HUDEP-2 (cell line): ENCODE measurements around the gene FCRL5.
A peak's percentile ranks its signal among the peaks of the same experiment; 100 is the strongest.

Experiments
- DNase-seq, 76 experiments: peaks; one replicate each; lab custom pipeline; 2025; ENCODE audit not compliant: unreplicated experiment in 76 of 76; lab: John Stamatoyannopoulos, UW

Gene FCRL5

DNA sequence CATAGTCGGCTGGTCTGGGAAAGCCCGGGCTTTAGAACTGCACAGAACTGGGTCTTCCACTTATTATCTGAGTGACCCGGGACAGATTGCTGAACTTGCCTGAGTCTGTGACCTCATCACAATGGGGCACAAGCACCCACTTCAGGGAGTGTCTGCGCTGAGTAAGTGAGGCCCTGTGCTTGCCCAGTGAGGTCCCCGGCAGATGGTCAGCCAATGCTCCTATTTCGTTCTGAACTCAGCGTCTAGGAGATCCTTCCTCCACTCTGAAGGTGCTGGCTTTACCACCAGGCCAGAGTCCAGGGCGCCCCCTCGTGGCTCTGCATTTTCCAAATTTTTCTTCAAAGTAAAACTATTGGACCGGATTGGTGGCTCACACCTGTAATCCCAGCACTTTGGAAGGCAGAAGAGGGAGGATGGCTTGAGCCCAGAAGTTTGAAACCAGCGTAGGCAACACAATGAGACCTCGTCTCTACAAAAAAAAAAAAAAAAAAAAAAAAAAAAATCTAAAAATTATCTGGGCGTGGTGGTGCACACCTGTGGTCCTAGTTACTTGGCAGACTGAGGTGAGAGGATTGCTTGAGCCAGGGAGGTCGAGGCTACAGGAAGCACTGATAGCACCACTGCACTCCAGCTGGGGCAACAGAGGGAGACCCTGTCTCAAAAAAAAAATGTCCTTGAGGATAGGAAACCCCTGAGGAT is 61.7 kb downstream of the FCRL5 start:
- peak in 64 of 76 experiments; percentile 7 to 80 (median 56) for DNase-seq

- DNase-seq = no peak
These were observed 64.2 kb downstream of the FCRL5 start for GRCh38 chr1:157488156-157488555.

- DNase-seq = peak in 13 of 76 experiments; percentile 3 to 62 (median 22)
These were observed 64.8 kb downstream of the FCRL5 start for GRCh38 chr1:157487504-157487903.

DNA sequence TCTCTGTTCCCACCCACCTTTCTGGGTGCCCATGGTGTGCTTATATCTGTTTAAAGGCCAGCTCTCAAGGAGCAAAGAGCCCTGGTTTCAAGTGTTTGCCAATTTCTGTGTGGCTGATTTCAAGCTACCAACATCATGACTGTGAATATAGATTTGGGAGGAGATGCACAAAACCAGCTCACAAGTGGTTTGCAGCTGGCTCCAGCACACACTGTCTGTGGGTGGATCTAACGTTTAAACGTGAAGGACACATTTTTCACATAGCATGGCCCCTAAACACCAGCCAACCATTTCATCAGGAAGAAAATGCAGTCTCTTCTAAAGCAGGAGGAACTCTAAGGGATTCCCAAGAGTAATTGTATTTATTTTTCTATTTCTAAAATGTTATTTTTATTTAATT is 65.2 kb downstream of the FCRL5 start:
- peak in 33 of 76 experiments; percentile 4 to 71 (median 21) for DNase-seq

GRCh38 chr1:157486400-157486799 is 65.9 kb downstream of the FCRL5 start:
- DNase-seq = peak in 1 of 76 experiments; percentile 3

DNA sequence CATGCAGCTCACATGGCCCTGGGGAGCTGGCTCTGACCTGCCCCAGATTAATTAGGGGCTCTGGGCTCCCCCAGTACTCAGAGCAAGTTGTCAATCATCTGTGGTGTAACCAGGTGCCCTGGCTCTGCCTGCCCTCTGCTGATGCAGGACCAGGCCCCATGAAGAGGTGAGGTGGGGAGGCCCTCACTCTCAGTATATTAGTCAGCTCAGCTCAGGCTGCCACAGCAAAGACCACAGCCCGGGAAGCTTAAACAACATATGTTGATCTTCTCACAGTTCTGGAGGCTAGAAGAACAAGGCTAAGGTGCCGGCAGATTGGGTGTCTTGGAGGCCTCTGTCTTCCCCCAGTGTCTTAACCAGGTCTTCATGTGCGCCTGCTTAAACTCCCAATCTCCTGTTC is 66.5 kb downstream of the FCRL5 start:
- no peak for DNase-seq

- DNase-seq = no peak
These were observed 67.7 kb downstream of the FCRL5 start for GRCh38 chr1:157484573-157484972.

- no peak for DNase-seq
These were observed 68.7 kb downstream of the FCRL5 start for GRCh38 chr1:157483635-157484034.

- DNase-seq = no peak
These were observed 69.6 kb downstream of the FCRL5 start for GRCh38 chr1:157482717-157483116.

DNA sequence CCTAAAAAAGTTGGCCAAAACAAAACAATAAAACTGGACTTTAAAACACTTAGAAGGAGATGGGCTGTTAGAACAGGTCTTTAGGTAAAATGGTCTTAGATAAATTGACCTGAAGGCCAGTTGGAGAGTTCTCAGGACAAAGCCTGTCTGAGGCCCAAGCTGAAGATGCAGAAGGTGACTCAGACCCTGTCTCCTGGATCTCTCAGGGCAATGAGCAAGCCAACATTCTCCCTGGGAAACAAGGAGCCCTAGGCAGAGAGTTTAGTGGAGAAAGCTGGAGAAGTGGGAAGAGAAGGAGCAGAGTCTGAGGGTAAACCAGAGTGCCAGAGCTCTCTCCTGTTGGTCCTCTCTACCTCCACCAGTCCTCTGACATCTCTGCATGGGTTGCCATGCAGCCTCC is 70.1 kb downstream of the FCRL5 start:
- DNase-seq = no peak

- DNase-seq = no peak
These were observed 74.3 kb downstream of the FCRL5 start for GRCh38 chr1:157478030-157478429.

DNA sequence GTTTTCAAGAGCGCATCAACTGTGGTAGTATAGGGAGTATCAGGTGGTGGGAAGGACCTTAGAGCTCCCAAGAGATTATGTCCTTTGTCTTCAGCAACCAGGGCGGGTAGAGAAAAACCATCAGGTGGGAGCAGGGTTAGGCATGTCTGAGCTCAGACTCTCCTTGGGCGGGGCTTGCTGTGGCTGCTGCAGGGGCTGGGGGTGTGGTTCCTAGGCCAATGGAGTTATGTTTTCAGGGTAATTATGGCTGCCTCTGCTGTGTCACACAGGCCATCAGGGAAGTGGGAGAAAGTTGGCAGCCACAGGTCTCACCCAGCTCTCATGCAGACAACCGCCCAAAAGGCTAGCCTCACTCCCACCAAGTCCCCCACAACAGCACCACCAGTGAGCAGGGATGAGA is 74.9 kb downstream of the FCRL5 start:
- peak in 1 of 76 experiments; percentile 2 for DNase-seq

DNA sequence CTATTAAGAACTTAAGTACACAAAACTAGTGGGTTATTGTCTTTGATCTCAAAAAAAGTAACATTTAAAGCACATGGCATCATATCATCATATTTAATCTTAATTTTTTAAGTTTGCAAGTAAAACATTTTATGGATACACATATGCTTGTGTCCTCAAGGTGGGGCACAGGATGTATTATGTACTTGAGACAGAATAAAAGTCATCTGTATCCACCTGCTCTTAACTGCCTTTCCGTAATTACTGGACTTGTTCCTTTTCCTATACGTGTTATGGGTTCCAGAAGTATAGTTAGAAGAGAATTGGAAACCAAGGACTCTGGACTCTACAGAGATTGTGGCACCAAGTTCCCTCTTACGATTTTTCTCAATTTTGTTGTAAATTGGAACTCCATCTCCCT is 79.4 kb downstream of the FCRL5 start:
- no peak for DNase-seq

DNA sequence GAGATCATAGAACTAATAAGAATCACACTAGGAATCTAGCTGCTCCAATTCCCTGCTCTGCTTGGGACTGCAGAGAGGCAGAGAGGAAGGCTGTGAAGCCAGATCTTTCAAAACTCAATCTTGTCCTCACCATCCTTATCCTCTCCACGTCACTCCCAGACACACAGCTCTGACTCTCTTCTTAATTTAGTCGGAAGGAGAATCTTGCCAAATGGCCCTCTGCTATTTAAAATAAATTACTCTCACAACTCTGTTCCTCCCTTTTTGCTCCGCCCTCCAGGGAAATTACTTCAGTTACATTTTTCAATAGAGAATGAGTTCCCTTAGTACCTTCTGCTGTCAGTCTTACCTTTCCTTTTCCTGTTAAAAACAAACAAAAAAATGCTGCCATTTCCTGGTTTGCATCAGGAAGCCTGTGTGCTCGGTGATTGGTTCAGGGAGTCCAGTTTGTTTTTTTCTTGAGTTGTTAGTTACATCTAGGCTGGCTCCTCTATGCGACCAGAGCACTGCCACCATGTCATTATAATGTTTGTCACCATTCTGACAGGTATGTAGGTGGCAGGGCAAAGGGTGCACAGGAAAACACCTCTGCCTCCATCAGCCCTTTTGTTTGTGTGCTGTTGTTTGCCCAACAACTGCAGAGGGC is 80.1 kb downstream of the FCRL5 start:
- no peak for DNase-seq

- DNase-seq = no peak
These were observed 80.8 kb downstream of the FCRL5 start for GRCh38 chr1:157471531-157471930.

DNA sequence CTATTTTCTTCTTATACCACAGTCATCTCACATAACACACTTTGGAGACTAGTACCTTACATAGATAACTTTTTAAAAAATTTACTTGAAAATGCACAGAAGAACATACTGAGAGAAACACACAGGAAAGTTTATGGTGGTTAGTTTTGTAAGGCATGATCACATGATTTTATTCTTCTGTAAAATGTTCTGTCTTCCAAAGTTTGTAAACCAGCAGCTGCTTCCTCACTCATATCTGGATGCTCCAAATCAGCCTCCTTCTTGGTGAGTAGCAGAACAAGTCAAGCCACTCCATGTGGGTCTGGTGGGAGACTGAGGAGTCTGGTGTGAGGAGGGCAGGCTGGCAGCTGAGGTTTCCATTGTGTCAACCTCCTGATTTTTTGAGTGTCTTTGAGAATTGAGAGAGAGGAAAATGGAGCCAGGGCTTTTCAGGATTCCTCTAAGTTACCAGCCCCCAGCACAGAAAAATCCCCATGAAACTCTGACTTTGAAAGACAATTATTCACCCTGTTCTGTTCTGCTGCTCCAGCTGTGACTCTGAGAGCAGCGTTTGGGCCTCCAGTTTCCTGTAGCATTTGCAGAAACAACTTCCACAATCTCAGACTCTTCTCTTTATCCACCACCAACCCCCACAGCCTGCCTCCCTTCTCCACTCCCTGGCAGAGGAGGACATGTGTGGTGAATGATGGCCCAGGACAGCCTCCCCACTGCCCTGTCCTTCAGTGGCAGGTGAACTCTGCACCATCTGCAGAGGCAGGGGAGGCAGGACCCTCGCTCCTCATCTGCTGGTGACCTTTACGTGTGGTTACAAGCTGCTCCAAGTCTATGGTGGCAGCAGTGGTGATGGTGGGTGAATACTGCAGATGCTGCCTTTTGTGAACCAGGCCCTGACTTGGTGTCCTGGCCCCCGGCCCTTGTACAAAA is 82.3 kb downstream of the FCRL5 start:
- no peak for DNase-seq

DNA sequence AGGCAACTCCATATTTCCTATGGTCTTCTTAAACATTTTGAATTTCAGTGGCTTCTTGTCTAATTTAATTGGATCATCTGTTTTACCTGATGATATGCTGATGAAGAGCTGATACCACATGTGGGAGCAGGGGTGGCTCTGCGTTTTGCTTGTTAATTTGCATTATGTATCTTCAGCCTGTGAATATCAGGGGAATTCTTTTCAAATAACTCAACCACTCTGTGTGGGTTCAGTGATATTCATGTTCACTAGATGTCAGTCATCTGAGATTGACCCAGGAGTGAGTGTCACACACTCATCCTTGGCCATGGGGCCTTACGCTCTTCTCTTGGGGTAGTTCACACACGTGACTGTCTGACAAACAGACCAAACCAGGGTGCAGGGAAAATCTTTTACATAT is 83.0 kb downstream of the FCRL5 start:
- DNase-seq = no peak

- no peak for DNase-seq
These were observed 86.3 kb downstream of the FCRL5 start for GRCh38 chr1:157466011-157466410.
